OCI-LY7 (cell line): ENCODE data around the gene NBEA. TPM values are rescaled to one million over a fixed set of nuclear protein-coding genes. Genes with fewer than 3 reads are reported as not detected.

Source experiments
- BruUV-seq: library from RNA; stranded (reverse); fragments of 400-500 nt; replicated peaks from 2 replicates; lab custom pipeline; 2021; lab: Mats Ljungman, UMichigan
- CTCF ChIA-PET: fragments of 300-600 bp; sonication (Branson Sonifier 250); formaldehyde crosslinking; loops from one replicate; lab custom pipeline; 2022; ENCODE audit warnings: antibody characterized with exemption; ENCODE audit not compliant: unreplicated experiment; lab: Charles Lee
- POLR2A ChIA-PET: fragments of 300-600 bp; sonication (Branson Sonifier 250); formaldehyde crosslinking; loops from one replicate; lab custom pipeline; 2022; ENCODE audit warnings: antibody characterized with exemption; lab: Charles Lee
- DNase-seq: peaks from one replicate; pipeline ENCODE4 v3.0.0-alpha.2; 2015; ENCODE audit warnings: low spot score
- H2AFZ ChIP-seq: fragments of 200-600 bp; sonication (generic), shearing (Covaris generic); 2 replicates; pipeline ENCODE4 v1.6.1; 2014; ENCODE audit warnings: mild to moderate bottlenecking, antibody characterized with exemption, low read length, moderate library complexity
- H3K27ac ChIP-seq: fragments of 200-600 bp; sonication (generic); 2 replicates; pipeline ENCODE4 v1.5.1; 2014; ENCODE audit warnings: mixed run types, low read depth, mild to moderate bottlenecking, moderate library complexity, low read length, inconsistent platforms; ENCODE audit not compliant: poor library complexity, severe bottlenecking
- H3K36me3 ChIP-seq: fragments of 200-600 bp; sonication (generic); 2 replicates; pipeline ENCODE4 v1.6.1; 2014; ENCODE audit warnings: mild to moderate bottlenecking, antibody characterized with exemption, low read length, moderate library complexity, mixed read lengths; ENCODE audit not compliant: insufficient read depth
- H3K4me1 ChIP-seq: fragments of 200-600 bp; sonication (generic); 2 replicates; pipeline ENCODE4 v1.5.1; 2014; ENCODE audit warnings: mild to moderate bottlenecking, low read length; ENCODE audit not compliant: insufficient read depth, poor library complexity, severe bottlenecking
- H3K4me2 ChIP-seq: fragments of 200-600 bp; sonication (generic); 2 replicates; pipeline ENCODE4 v1.6.1; 2014; ENCODE audit warnings: mild to moderate bottlenecking, low read length
- H3K4me3 ChIP-seq: fragments of 200-600 bp; sonication (generic); 2 replicates; pipeline ENCODE4 v1.5.1; 2014; ENCODE audit warnings: mild to moderate bottlenecking, low read depth, low read length; ENCODE audit not compliant: poor library complexity, severe bottlenecking
- H3K79me2 ChIP-seq: fragments of 200-600 bp; sonication (generic); 2 replicates; pipeline ENCODE4 v1.6.1; 2016; ENCODE audit warnings: low read depth, mild to moderate bottlenecking, low read length, moderate library complexity, mixed read lengths; ENCODE audit not compliant: insufficient read depth
- H3K9me2 ChIP-seq: fragments of 200-600 bp; sonication (generic); 2 replicates; pipeline ENCODE4 v1.6.1; 2016; ENCODE audit warnings: mild to moderate bottlenecking, low read length, mixed read lengths; ENCODE audit not compliant: insufficient read depth
- H3K9me3 ChIP-seq: fragments of 200-600 bp; sonication (generic); 2 replicates; pipeline ENCODE4 v1.6.1; 2014; ENCODE audit warnings: mild to moderate bottlenecking, mixed run types, low read length, mixed read lengths
- H4K20me1 ChIP-seq: fragments of 200-600 bp; sonication (generic); 2 replicates; pipeline ENCODE4 v1.6.1; 2014; ENCODE audit warnings: mild to moderate bottlenecking, antibody characterized with exemption, low read length, moderate library complexity, mixed read lengths; ENCODE audit not compliant: insufficient read depth
- CTCF ChIP-seq: fragments of 200-600 bp; sonication (generic); conservative IDR thresholded peaks from 2 replicates; pipeline ENCODE4 v1.5.1; 2014; ENCODE audit warnings: mild to moderate bottlenecking, antibody characterized with exemption, low read length, moderate library complexity, mixed read lengths
- EZH2phosphoT487 ChIP-seq: fragments of 200-600 bp; sonication (generic); IDR thresholded peaks from 2 replicates; pipeline ENCODE4 v1.6.1; 2018; ENCODE audit warnings: low read depth, borderline replicate concordance, mild to moderate bottlenecking, mixed run types, antibody characterized with exemption, low read length, moderate library complexity, mixed read lengths
- intact Hi-C: fragments of 100-400 bp; cut with micrococcal nuclease; formaldehyde crosslinking; loops from one replicate; pipeline ENCODE4 v1.10.0; 2022; ENCODE audit not compliant: unreplicated experiment
- total RNA-seq, 2 experiments: library from RNA; depleted of rRNA in 1 of 2; stranded (reverse); fragments of >200 nt in 1 of 2; shearing (Covaris generic) in 1 of 2; gene quantifications; 2 replicates each; pipeline ENCODE4 v1.2.3, GENCODE V29; 2014 to 2022

Gene NBEA
- total RNA-seq, 2 experiments from 2014 or later = 3.6 to 11.0 TPM

DNA sequence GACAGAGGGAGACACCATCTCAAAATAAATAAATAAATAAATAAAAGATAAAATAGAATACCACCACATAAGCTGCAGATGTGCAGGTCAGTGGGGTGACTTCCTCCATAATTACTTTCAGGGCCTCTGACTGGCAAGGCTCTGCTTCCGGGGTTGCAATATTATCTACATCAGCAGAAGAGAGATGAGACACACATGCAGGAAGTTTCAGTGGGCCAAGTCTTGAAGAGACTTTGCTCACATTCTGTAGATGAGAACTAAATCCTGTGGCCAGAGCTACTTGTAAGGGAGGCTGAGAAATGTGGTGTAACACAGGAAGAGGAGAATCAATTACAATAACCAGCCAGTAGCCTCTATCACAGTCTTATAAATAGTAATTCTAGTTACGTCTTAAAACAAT, 624.3 kb downstream of the NBEA start:
- Histone ChIP-seq H3K9me2 (no peaks in the 10 kb centered on the region), H3K79me2 (no peaks in the 10 kb centered on the region), H3K4me3 (no peak overlapping the region), H3K4me1 (no peaks in the 10 kb centered on the region), H4K20me1 (no peaks in the 10 kb centered on the region), H3K4me2 (no peak overlapping the region), H3K9me3 (no peaks in the 10 kb centered on the region), H3K36me3 (no peaks in the 10 kb centered on the region), H2AFZ (no peak overlapping the region), H3K27ac (no peak overlapping the region)
- BruUV-seq = no TSS peak
- intact Hi-C loops = no loop called here
- TF ChIP-seq CTCF = no peak
- TF ChIP-seq EZH2phosphoT487 = no peak
- DNase-seq = no peak
- CTCF ChIA-PET = no interaction called here
- POLR2A ChIA-PET = no interaction called here

- H3K79me2 ChIP-seq = no peaks in the 10 kb centered on the region
- ChIA-PET CTCF (no interaction called here), POLR2A (no interaction called here)
- H3K9me2 ChIP-seq = no peaks in the 10 kb centered on the region
- H4K20me1 ChIP-seq = no peaks in the 10 kb centered on the region
- BruUV-seq = no TSS peak
- no peak for TF ChIP-seq CTCF
- TF ChIP-seq EZH2phosphoT487 = no peak
- no peak for DNase-seq
- no peaks in the 10 kb centered on the region for H3K36me3 ChIP-seq
- no peaks in the 10 kb centered on the region for H3K4me1 ChIP-seq
- no peak overlapping the region for H2AFZ ChIP-seq
- H3K4me2 ChIP-seq = no peak overlapping the region
- intact Hi-C loops = no loop called here
- no peaks in the 10 kb centered on the region for H3K9me3 ChIP-seq
- H3K4me3 ChIP-seq = no peak overlapping the region
- no peak overlapping the region for H3K27ac ChIP-seq
Observed at GRCh38 chr13:35567406-35567980, 625.4 kb downstream of the NBEA start.

DNA sequence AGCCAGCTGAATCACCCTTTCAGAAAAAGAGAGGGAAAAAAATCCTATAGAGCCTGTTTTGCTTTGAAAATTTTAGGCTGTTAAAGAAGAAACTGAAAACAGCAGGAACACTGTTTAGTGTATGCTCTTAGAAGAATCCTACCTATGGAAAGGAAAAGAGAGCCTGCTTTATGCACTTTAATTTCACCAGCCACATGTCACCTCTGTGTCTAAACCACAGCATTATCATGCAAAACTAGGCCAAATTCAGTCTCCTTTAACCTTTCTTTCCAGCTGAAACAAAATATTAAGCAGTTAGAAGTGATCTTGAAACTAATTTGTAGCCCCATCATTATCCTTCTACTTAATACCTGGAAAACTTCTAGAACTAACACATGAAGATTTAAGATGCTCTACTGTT, 631.6 kb downstream of the NBEA start:
- H3K36me3 ChIP-seq = no peaks in the 10 kb centered on the region
- intact Hi-C loops = no loop called here
- BruUV-seq = no TSS peak
- TF ChIP-seq EZH2phosphoT487 (no peak), CTCF (no peak)
- no peaks in the 10 kb centered on the region for H3K9me2 ChIP-seq
- no peaks in the 10 kb centered on the region for H3K9me3 ChIP-seq
- ChIA-PET CTCF (no interaction called here), POLR2A (no interaction called here)
- H3K27ac ChIP-seq = no peak overlapping the region
- H3K4me2 ChIP-seq = no peak overlapping the region
- no peak for DNase-seq
- H3K4me1 ChIP-seq = no peaks in the 10 kb centered on the region
- H4K20me1 ChIP-seq = no peaks in the 10 kb centered on the region
- no peak overlapping the region for H2AFZ ChIP-seq
- H3K79me2 ChIP-seq = no peaks in the 10 kb centered on the region
- H3K4me3 ChIP-seq = no peak overlapping the region
